Adrenal gland (tissue), 12 donors: ENCODE results near the gene UBE2D2. TPM values are rescaled to one million over a fixed set of nuclear protein-coding genes. Genes with fewer than 3 reads are reported as not detected.
A peak's percentile ranks its signal among the peaks of the same experiment; 100 is the strongest.

Experiments
- DNase-seq, 7 donors: peaks; one replicate each; pipeline ENCODE4 v3.0.0-alpha.2; 2019 to 2020
- H3K27ac ChIP-seq, 5 donors: fragments of 200-600 bp; sonication (generic) in 4 of 5; 1 replicate in 3 of 5; 2 replicates in 2 of 5; pipeline versions ENCODE4 v1.5.1 to v1.8.0; 2016 to 2020; ENCODE audit warnings: mild to moderate bottlenecking in 1 of 5
- H3K27me3 ChIP-seq: fragments of 200-600 bp; 2 replicates; pipeline ENCODE4 v1.8.0; 2021
- H3K36me3 ChIP-seq, 2 donors: fragments of 200-600 bp; replicated peaks in 1 of 2; 1 replicate in 1 of 2; 2 replicates in 1 of 2; pipeline versions ENCODE4 v1.5.1 to v1.8.0; 2018 to 2022
- H3K4me1 ChIP-seq, 2 donors: fragments of 200-600 bp; replicated peaks in 1 of 2; 1 replicate in 1 of 2; 2 replicates in 1 of 2; pipeline versions ENCODE4 v1.5.1 to v1.8.0; 2018 to 2021
- H3K4me3 ChIP-seq, 4 donors: fragments of 200-600 bp; sonication (generic) in 3 of 4; one replicate each; pipeline ENCODE4 v1.5.1; 2016 to 2018
- H3K9me3 ChIP-seq, 3 donors: fragments of 200-600 bp; sonication (generic) in 1 of 3; replicated peaks in 1 of 3; 1 replicate in 2 of 3; 2 replicates in 1 of 3; pipeline versions ENCODE4 v1.5.1 to v1.8.0; 2016 to 2021
- CTCF ChIP-seq, 6 experiments: fragments of 450-650 bp in 4 of 6; fragments of 200-600 bp in 2 of 6; sonication (generic) in 1 of 6; IDR thresholded peaks; 1 replicate in 5 of 6; 2 replicates in 1 of 6; pipeline versions ENCODE4 v1.5.1 to v1.8.0; 2016 to 2021; ENCODE audit warnings: antibody characterized with exemption in 6 of 6, mild to moderate bottlenecking in 2 of 6, moderate library complexity in 1 of 6
- POLR2A ChIP-seq, 2 donors: fragments of 450-650 bp; IDR thresholded peaks; one replicate each; pipeline ENCODE4 v1.6.1; 2017; ENCODE audit warnings: antibody characterized with exemption in 2 of 2, mild to moderate bottlenecking in 2 of 2, moderate library complexity in 1 of 2
- WGBS, 4 donors: extraction: QIAGEN DNeasy Blood & Tissue Kit in 2 of 4; methylation state at CpG; one replicate each; pipeline versions ENCODE4 v1.1.5 to v1.1.7; 2013 to 2017; 5-methylcytosine and 5-hydroxymethylcytosine counted together
- intact Hi-C, 2 donors: fragments of 100-400 bp; cut with DNase I; formaldehyde crosslinking; loops; one replicate each; pipeline versions ENCODE4 v1.14.1 to v1.15.0; 2022 to 2023
- polyA plus RNA-seq, 3 donors: library from polyadenylated mRNA; stranded (reverse); fragments of 200-250 nt in 2 of 3; fragments of 350-450 nt in 1 of 3; fragmentation: Illumina TruSeq in 1 of 3; extraction: RNeasy Lipid Tissue Mini Kit (QIAGEN cat#74804) in 1 of 3; gene quantifications; one replicate each; pipeline ENCODE4 v1.2.3, GENCODE V29; 2013 to 2014
- total RNA-seq, 9 donors: library from RNA; depleted of rRNA in 4 of 9; stranded (reverse); fragments of >200 nt in 4 of 9; fragments of 120-200 nt in 1 of 9; fragmentation: NEBNext Ultra II Directional in 1 of 9; extraction: Animal tissue kit (Norgen Biotek cat#: 25700) in 1 of 9; gene quantifications; one replicate each; pipeline versions ENCODE4 v1.1.0 to v1.2.4, GENCODE V29; 2013 to 2023
- donor health status: healthy with polysubstance abuse.
- donor health status: Bipolar disorder and iron deficiency.
- donor health status: DM: yes; HTN: yes; CAD: no.
- donor health status: DM: no; HTN: no; CAD: no.
- donor health status: DM: no; HTN: no; CAD: no.
- donor health status: DM: yes; HTN: yes; CAD: no.

UBE2D2 gene
- total and polyA plus RNA-seq, 12 donors: 43.5 to 189 (median 84.9) TPM

DNA sequence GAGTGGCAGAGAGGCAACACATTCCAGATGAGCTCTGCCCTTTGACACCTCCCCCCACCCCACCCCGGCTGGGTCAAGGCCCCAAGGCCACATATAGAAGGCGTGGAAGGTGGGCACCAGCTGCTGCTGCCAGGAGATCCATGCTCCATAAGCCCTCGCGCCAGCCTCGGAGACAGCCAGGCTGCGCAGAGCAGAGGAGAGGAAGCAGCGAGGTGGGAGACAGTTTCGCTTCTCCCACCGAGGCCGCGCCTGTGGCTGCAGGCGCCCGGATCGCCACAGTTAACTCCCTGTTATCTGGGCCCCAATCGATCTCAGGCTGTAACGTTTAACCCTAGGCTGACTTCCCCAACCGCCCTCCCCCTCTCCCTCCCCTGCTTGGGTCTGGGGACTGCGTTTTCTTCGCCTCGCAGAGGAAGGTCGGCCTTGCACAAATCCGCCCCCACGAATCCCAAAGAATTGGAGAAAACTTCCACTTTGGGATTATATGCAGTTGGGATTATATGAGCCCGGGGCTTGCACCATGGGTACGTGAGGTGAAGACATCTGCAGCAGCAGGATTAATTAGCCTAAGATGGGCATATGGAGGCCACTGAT, 85.9 kb downstream of the UBE2D2 start:
- Histone ChIP-seq H3K4me3 (peak overlapping the region in 1 of 4 donors; percentile 72), H3K27ac (no peak overlapping the region), H3K4me1 (peaks cover 34 to 35% of the 10 kb centered on the region in 2 donors), H3K36me3 (no peaks in the 10 kb centered on the region), H3K9me3 (no peaks in the 10 kb centered on the region), H3K27me3 (no peaks in the 10 kb centered on the region)
- intact Hi-C loops: loop anchor here in 1 of 2 donors (5.0 kb wide), 1 partner anchor 40 kb away; no protein-coding TSS in a partner anchor
- TF ChIP-seq CTCF (IDR thresholded peaks at IDR 0.05): no peak
- TF ChIP-seq POLR2A (IDR thresholded peaks at IDR 0.05): no peak
- DNase-seq: peak in 5 of 7 donors; percentile 18 to 58 (median 36)
- WGBS, 4 donors: 14 to 18% (median 18%) methylated on average over 2 to 25 of the region's 25 CpGs

DNA sequence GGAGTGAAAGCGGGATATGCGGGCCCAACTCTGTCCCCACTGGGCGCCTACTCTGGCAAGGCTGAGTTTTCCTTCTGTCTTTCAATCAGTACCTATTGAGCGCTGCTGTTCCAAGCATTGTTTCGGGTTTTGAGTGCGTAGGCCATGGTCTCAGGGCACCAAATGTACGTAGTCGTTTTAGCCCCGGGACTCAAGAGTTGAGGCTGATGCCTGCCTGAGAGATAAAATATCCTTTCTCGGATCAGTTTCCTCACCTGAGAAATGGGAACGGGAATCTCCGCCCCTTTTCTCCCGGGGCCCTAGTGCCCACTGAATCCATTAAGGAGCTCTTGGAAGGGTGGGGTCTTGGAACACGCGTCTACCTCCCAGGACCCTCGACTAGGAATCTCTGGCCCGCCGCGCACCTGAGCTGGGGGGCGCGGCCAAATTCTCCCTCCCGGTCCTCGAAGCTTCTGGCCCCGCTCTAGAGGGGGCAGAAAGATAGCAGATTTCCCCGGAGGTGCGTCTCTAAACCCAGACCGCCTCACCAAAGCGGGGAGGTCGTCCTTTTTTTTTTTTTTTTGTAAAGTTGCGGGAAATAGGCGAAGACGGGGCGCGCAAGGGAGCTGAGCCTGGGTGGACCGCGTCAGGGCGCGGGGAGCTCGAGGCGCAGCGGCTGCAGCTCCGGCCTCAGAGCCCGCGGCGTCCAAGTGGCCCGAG, 86.5 kb downstream of the UBE2D2 start:
- no peaks in the 10 kb centered on the region for H3K27me3 ChIP-seq
- TF ChIP-seq POLR2A (IDR thresholded peaks at IDR 0.05) (no peak), CTCF (IDR thresholded peaks at IDR 0.05) (no peak)
- peak in 5 of 7 donors; percentile 6 to 28 (median 18) for DNase-seq
- peak overlapping the region in 2 of 4 donors; percentile 72 to 99 for H3K4me3 ChIP-seq
- H3K36me3 ChIP-seq: no peaks in the 10 kb centered on the region
- peaks cover 40 to 41% of the 10 kb centered on the region in 2 donors for H3K4me1 ChIP-seq
- H3K9me3 ChIP-seq: no peaks in the 10 kb centered on the region
- peak overlapping the region in 2 of 5 donors; percentile 92 to 95 for H3K27ac ChIP-seq
- 17 to 24% (median 19%) methylated on average over 22 to 46 of the region's 46 CpGs for WGBS, 4 donors
- intact Hi-C loops: loop anchor here in 1 of 2 donors (5.0 kb wide), 1 partner anchor 40 kb away; no protein-coding TSS in a partner anchor

DNA sequence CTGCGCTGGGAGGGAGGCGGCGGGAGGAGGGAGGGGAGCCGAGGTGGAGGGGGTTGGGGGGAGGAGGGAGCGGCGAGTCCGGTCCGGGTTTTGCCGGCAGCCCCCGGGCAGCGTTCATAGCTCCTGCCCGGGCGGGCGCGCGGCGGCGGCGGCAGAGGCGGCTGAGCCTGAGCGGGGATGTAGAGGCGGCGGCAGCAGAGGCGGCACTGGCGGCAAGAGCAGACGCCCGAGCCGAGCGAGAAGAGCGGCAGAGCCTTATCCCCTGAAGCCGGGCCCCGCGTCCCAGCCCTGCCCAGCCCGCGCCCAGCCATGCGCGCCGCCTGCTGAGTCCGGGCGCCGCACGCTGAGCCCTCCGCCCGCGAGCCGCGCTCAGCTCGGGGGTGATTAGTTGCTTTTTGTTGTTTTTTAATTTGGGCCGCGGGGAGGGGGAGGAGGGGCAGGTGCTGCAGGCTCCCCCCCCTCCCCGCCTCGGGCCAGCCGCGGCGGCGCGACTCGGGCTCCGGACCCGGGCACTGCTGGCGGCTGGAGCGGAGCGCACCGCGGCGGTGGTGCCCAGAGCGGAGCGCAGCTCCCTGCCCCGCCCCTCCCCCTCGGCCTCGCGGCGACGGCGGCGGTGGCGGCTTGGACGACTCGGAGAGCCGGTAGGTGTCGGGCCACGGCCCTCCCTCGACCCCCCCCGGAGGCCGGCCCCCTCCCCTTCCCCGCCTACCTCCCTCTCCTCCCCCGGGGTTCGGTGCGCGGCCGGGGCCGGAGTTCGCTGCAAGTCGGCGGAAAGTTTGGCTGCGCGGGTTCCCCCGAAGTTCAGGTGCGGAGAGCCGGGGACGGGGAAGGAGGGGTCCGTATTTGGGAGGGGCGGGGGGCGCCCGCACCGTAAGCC, 87.3 kb downstream of the UBE2D2 start, which contains the start of gene CXXC5:
CXXC5 (plus strand) TSS at position 145 of the 877 bp plus-strand sequence. CDS start 32,175 bp downstream, outside the sequence.
- H3K36me3 ChIP-seq: no peaks in the 10 kb centered on the region
- H3K4me3 ChIP-seq: peak within 1 kb of the TSS; percentile 52 to 99 (median 72)
- TF ChIP-seq POLR2A (IDR thresholded peaks at IDR 0.05): peak; percentile 85
- TF ChIP-seq CTCF (IDR thresholded peaks at IDR 0.05): no peak
- H3K4me1 ChIP-seq: peaks cover 46 to 48% of the 10 kb centered on the region in 2 donors
- peak; percentile 77 to 89 (median 85) for DNase-seq
- H3K27me3 ChIP-seq: no peaks in the 10 kb centered on the region
- 0 to 1% (median 0%) methylated on average over 23 to 106 of the region's 106 CpGs; no CpG with 5 or more reads in 1 of the 4 donors for WGBS, 4 donors
- H3K9me3 ChIP-seq: no peaks in the 10 kb centered on the region
- H3K27ac ChIP-seq: peak within 1 kb of the TSS in 4 of 5 donors; percentile 32 to 95 (median 92)
- intact Hi-C loops: loop anchor here in 1 of 2 donors (5.0 kb wide), 1 partner anchor 39 kb away; no protein-coding TSS in a partner anchor
